GM23338 (cell line): ENCODE measurements around the gene PDHB. TPM values are rescaled to one million over a fixed set of nuclear protein-coding genes. Genes with fewer than 3 reads are reported as not detected.

ENCODE experiments used
- ATAC-seq: fragments of 200-7000 bp; cut with Tn5 transposase; 3 replicates; pipeline ENCODE4 v1.9.1; 2020
- DNase-seq: peaks from one replicate; pipeline ENCODE4 v3.0.0-alpha.2; 2015; ENCODE audit warnings: low spot score
- H2AFZ ChIP-seq: fragments of 200-600 bp; sonication (generic); 2 replicates; pipeline ENCODE4 v1.8.0; 2016; ENCODE audit warnings: antibody characterized with exemption, mild to moderate bottlenecking, moderate library complexity
- H3F3A ChIP-seq: fragments of 200-600 bp; sonication (generic); replicated peaks from 2 replicates; pipeline ENCODE4 v1.8.0; 2017; ENCODE audit warnings: antibody characterized with exemption, mixed run types, low read depth
- H3K27ac ChIP-seq: fragments of 200-600 bp; sonication (generic); 2 replicates; pipeline ENCODE4 v1.6.1; 2016; ENCODE audit warnings: low read depth
- H3K27me3 ChIP-seq: fragments of 200-600 bp; sonication (generic); 2 replicates; pipeline ENCODE4 v1.8.0; 2016; ENCODE audit warnings: mild to moderate bottlenecking, mixed run types, moderate library complexity; ENCODE audit not compliant: insufficient read depth
- H3K36me3 ChIP-seq: fragments of 200-600 bp; sonication (generic); 2 replicates; pipeline ENCODE4 v1.8.0; 2016; ENCODE audit warnings: mild to moderate bottlenecking; ENCODE audit not compliant: insufficient read depth
- H3K4me1 ChIP-seq: fragments of 200-600 bp; sonication (generic); 2 replicates; pipeline ENCODE4 v1.8.0; 2016; ENCODE audit warnings: mild to moderate bottlenecking, moderate library complexity; ENCODE audit not compliant: insufficient read depth
- H3K4me2 ChIP-seq: fragments of 200-600 bp; sonication (generic); 2 replicates; pipeline ENCODE4 v1.7.1; 2017; ENCODE audit warnings: mixed run types
- H3K4me3 ChIP-seq: fragments of 200-600 bp; sonication (generic); 2 replicates; pipeline ENCODE4 v1.6.1; 2016; ENCODE audit warnings: mixed run types
- H3K79me2 ChIP-seq: fragments of 200-600 bp; sonication (generic); replicated peaks from 2 replicates; pipeline ENCODE4 v1.8.0; 2017; ENCODE audit warnings: mild to moderate bottlenecking; ENCODE audit not compliant: insufficient read depth
- H3K9me2 ChIP-seq: fragments of 200-600 bp; sonication (generic); 2 replicates; pipeline ENCODE4 v1.8.0; 2017; ENCODE audit not compliant: insufficient read depth
- H4K20me1 ChIP-seq: fragments of 200-600 bp; sonication (generic); replicated peaks from 2 replicates; pipeline ENCODE4 v1.8.0; 2017; ENCODE audit warnings: mild to moderate bottlenecking; ENCODE audit not compliant: insufficient read depth
- H3K27ac Mint-ChIP-seq: 2 replicates; pipeline ENCODE4 v1.8.0; 2020; ENCODE audit warnings: inconsistent platforms, mild to moderate bottlenecking, moderate library complexity, mixed read lengths
- H3K27me3 Mint-ChIP-seq: 3 replicates; pipeline ENCODE4 v1.8.0; 2022; ENCODE audit warnings: low read depth, mild to moderate bottlenecking, moderate library complexity, mixed read lengths, inconsistent platforms; ENCODE audit not compliant: insufficient read depth, poor library complexity
- H3K36me3 Mint-ChIP-seq: 3 replicates; pipeline ENCODE4 v1.8.0; 2021; ENCODE audit warnings: low read depth, mild to moderate bottlenecking, inconsistent platforms, moderate library complexity, mixed read lengths
- H3K4me1 Mint-ChIP-seq: 3 replicates; pipeline ENCODE4 v1.8.0; 2020; ENCODE audit warnings: mild to moderate bottlenecking, inconsistent platforms, mixed read lengths
- H3K4me3 Mint-ChIP-seq: 3 replicates; pipeline ENCODE4 v1.8.0; 2021; ENCODE audit warnings: moderate library complexity, mild to moderate bottlenecking, inconsistent platforms, mixed read lengths
- H3K9me3 Mint-ChIP-seq: 3 replicates; pipeline ENCODE4 v1.8.0; 2020; ENCODE audit warnings: moderate library complexity, mild to moderate bottlenecking, inconsistent platforms, mixed read lengths
- CREB1 ChIP-seq: fragments of 250-450 bp; sonication (Bioruptor Pico); IDR thresholded peaks from 2 replicates; pipeline ENCODE4 v1.5.0; 2020; ENCODE audit warnings: low read depth, mild to moderate bottlenecking, moderate library complexity
- CTCF ChIP-seq, 2 experiments: fragments of 200-600 bp in 1 of 2; sonication (generic) in 1 of 2; conservative IDR thresholded peaks; 2 replicates each; pipeline versions ENCODE4 v1.5.1 to v1.6.1; 2016 to 2017; ENCODE audit warnings: antibody characterized with exemption in 2 of 2, low read depth in 2 of 2, mild to moderate bottlenecking in 2 of 2, moderate library complexity in 1 of 2
- ETS1 ChIP-seq: IDR thresholded peaks from 2 replicates; pipeline ENCODE4 v1.6.1; 2016; ENCODE audit warnings: antibody characterized with exemption
- EZH2 ChIP-seq: fragments of 200-600 bp; sonication (generic); IDR thresholded peaks from one replicate; pipeline ENCODE4 v1.8.0; 2017; ENCODE audit warnings: antibody characterized with exemption, mild to moderate bottlenecking, low read depth; ENCODE audit not compliant: unreplicated experiment
- EZH2phosphoT487 ChIP-seq: fragments of 200-600 bp; sonication (generic); IDR thresholded peaks from one replicate; pipeline ENCODE4 v1.8.1; 2018; ENCODE audit warnings: antibody characterized with exemption; ENCODE audit not compliant: unreplicated experiment
- JUNB ChIP-seq: IDR thresholded peaks from one replicate; pipeline ENCODE4 v1.6.1; 2016; ENCODE audit warnings: antibody characterized with exemption; ENCODE audit not compliant: unreplicated experiment
- NANOG ChIP-seq: IDR thresholded peaks from 2 replicates; pipeline ENCODE4 v1.6.1; 2016; ENCODE audit warnings: antibody characterized with exemption, borderline replicate concordance
- POLR2AphosphoS5 ChIP-seq: IDR thresholded peaks from 2 replicates; pipeline ENCODE4 v1.6.1; 2016; ENCODE audit warnings: antibody characterized with exemption, low read depth
- REST ChIP-seq: IDR thresholded peaks from one replicate; pipeline ENCODE4 v1.6.1; 2018; ENCODE audit warnings: antibody characterized with exemption; ENCODE audit not compliant: unreplicated experiment
- STAT1 ChIP-seq: IDR thresholded peaks from one replicate; pipeline ENCODE4 v1.6.1; 2016; ENCODE audit warnings: antibody characterized with exemption; ENCODE audit not compliant: unreplicated experiment
- ZNF114 ChIP-seq: fragments of 250-450 bp; sonication (Bioruptor Pico); IDR thresholded peaks from 2 replicates; pipeline ENCODE4 v1.5.0; 2020; ENCODE audit warnings: mild to moderate bottlenecking, moderate library complexity
- ZNF331 ChIP-seq: fragments of 250-450 bp; sonication (Bioruptor Pico); IDR thresholded peaks from 2 replicates; pipeline ENCODE4 v1.5.0; 2020; ENCODE audit warnings: low read depth, mild to moderate bottlenecking, moderate library complexity
- ZNF462 ChIP-seq: fragments of 250-450 bp; sonication (Bioruptor Pico); IDR thresholded peaks from 2 replicates; pipeline ENCODE4 v1.5.0; 2020; ENCODE audit warnings: mild to moderate bottlenecking, moderate library complexity
- polyA plus RNA-seq: library from polyadenylated mRNA; unstranded; fragments of >200 nt; fragmentation: Nextera tagmentation; extraction: Ambion mirVana; gene quantifications from 2 replicates; pipeline ENCODE4 v1.2.1, GENCODE V29; 2016
- total RNA-seq: library from RNA; depleted of rRNA; stranded (reverse); fragments of >200 nt; shearing (Covaris generic); gene quantifications from 2 replicates; pipeline ENCODE4 v1.2.3, GENCODE V29; 2014

Gene PDHB
- total and polyA plus RNA-seq, 2 experiments from 2014 or later, result 172 to 222 TPM

GRCh38 chr3:58383476-58383875 is 50.2 kb downstream of the PDHB start:
- H3K27me3 ChIP-seq, result no peaks in the 10 kb centered on the region
- H3K27me3 Mint-ChIP-seq, result peaks cover 7% of the 10 kb centered on the region
- H4K20me1 ChIP-seq, result no peaks in the 10 kb centered on the region
- H3K9me3 Mint-ChIP-seq, result no peaks in the 10 kb centered on the region
- no peak overlapping the region for H3K4me3 Mint-ChIP-seq
- H3K4me2 ChIP-seq, result no peak overlapping the region
- H2AFZ ChIP-seq, result no peak overlapping the region
- H3K4me1 Mint-ChIP-seq, result peaks cover 26% of the 10 kb centered on the region
- H3K36me3 Mint-ChIP-seq, result no peaks in the 10 kb centered on the region
- DNase-seq, result no peak
- ATAC-seq, result no peak
- H3K27ac ChIP-seq, result no peak overlapping the region
- peaks cover 14% of the 10 kb centered on the region for H3K4me1 ChIP-seq
- no peak overlapping the region for H3K4me3 ChIP-seq
- H3K79me2 ChIP-seq, result no peaks in the 10 kb centered on the region
- H3K9me2 ChIP-seq, result no peaks in the 10 kb centered on the region
- H3K36me3 ChIP-seq, result no peaks in the 10 kb centered on the region
- H3F3A ChIP-seq, result no peaks in the 10 kb centered on the region
- H3K27ac Mint-ChIP-seq, result no peak overlapping the region
- TF ChIP-seq CREB1 (CRISPR knock-in tag) (no peak), STAT1 (no peak), ZNF462 (CRISPR knock-in tag) (no peak), CTCF (conservative IDR thresholded peaks at IDR 0.05; ENCODE audit: low read depth in 2 of 2) (no peak), EZH2 (no peak), JUNB (no peak), EZH2phosphoT487 (no peak), POLR2AphosphoS5 (no peak), ZNF331 (CRISPR knock-in tag) (no peak), REST (no peak), NANOG (no peak), ETS1 (no peak), ZNF114 (CRISPR knock-in tag) (no peak)
